GM19372 (cell line): ENCODE measurements around the gene DLGAP5.

Source experiments
- ATAC-seq: cut with Tn5 transposase; IDR thresholded peaks from one replicate; pipeline ENCODE4 v1.9.1; 2021; ENCODE audit warnings: mild to moderate bottlenecking, low read depth, moderate library complexity; ENCODE audit not compliant: unreplicated experiment

DLGAP5 gene

GRCh38 chr14:55191203-55192053, at the start of gene DLGAP5:
Gene DLGAP5, minus strand, starts transcription at chr14:55191585. Its CDS starts 2,406 bp downstream, at chr14:55189179.
- ATAC-seq = peak; percentile 95

- no peak for ATAC-seq
These were observed 49.3 kb upstream of the DLGAP5 start for GRCh38 chr14:55240526-55241178.

- no peak for ATAC-seq
These were observed 47.9 kb upstream of the DLGAP5 start for GRCh38 chr14:55239320-55239719.

GRCh38 chr14:55238019-55238680, 46.8 kb upstream of the DLGAP5 start:
- no peak for ATAC-seq

GRCh38 chr14:55233591-55233990, 42.2 kb upstream of the DLGAP5 start:
- no peak for ATAC-seq

GRCh38 chr14:55228261-55228660, 36.9 kb upstream of the DLGAP5 start:
- no peak for ATAC-seq

- ATAC-seq = no peak
These were observed 32.0 kb upstream of the DLGAP5 start for GRCh38 chr14:55223364-55223763.

- no peak for ATAC-seq
These were observed 30.6 kb upstream of the DLGAP5 start for GRCh38 chr14:55221968-55222367.

GRCh38 chr14:55221186-55221585, 29.8 kb upstream of the DLGAP5 start:
- ATAC-seq = no peak

GRCh38 chr14:55220230-55220629, 28.8 kb upstream of the DLGAP5 start:
- ATAC-seq = no peak

- no peak for ATAC-seq
These were observed 21.2 kb upstream of the DLGAP5 start for GRCh38 chr14:55212634-55213033.

- no peak for ATAC-seq
These were observed 16.4 kb upstream of the DLGAP5 start for GRCh38 chr14:55207832-55208231.

GRCh38 chr14:55206175-55206693, 14.8 kb upstream of the DLGAP5 start:
- no peak for ATAC-seq

GRCh38 chr14:55201219-55202101, 10.1 kb upstream of the DLGAP5 start:
- no peak for ATAC-seq

GRCh38 chr14:55200651-55201050, 9.3 kb upstream of the DLGAP5 start:
- no peak for ATAC-seq

GRCh38 chr14:55198749-55199148, 7.4 kb upstream of the DLGAP5 start:
- no peak for ATAC-seq

GRCh38 chr14:55194656-55195355, 3.4 kb upstream of the DLGAP5 start:
- ATAC-seq = no peak

GRCh38 chr14:55192054-55192621, 753 bp upstream of the DLGAP5 start:
- no peak for ATAC-seq

GRCh38 chr14:55190906-55191202, 531 bp downstream of the DLGAP5 start:
- ATAC-seq = no peak
